H1 (cell line): ENCODE results near the gene C1orf174. TPM values are rescaled to one million over a fixed set of nuclear protein-coding genes. Genes with fewer than 3 reads are reported as not detected.

Experiments
- CTCF ChIA-PET: fragments of 300-600 bp; sonication (Branson Sonifier 250); formaldehyde crosslinking; loops from one replicate; lab custom pipeline; 2021; ENCODE audit not compliant: partially characterized antibody; lab: Charles Lee
- POLR2A ChIA-PET: fragments of 300-600 bp; sonication (Branson Sonifier 250); formaldehyde crosslinking; loops from one replicate; lab custom pipeline; 2021; ENCODE audit warnings: inconsistent platforms; ENCODE audit not compliant: partially characterized antibody; lab: Charles Lee
- DNase-seq, 2 experiments: peaks; one replicate each; pipeline versions ENCODE4 v3.0.0 to v3.0.0-alpha.2; 2010 to 2022; ENCODE audit warnings: low spot score in 2 of 2, low read depth in 1 of 2, mixed read lengths in 1 of 2
- FAIRE-seq: peaks from 2 replicates; lab custom pipeline; 2011; peaks lifted over from hg19 to GRCh38; lab: Jason Lieb, UNC
- H2AFZ ChIP-seq: 2 replicates; pipeline ENCODE4 v1.8.1; 2012; ENCODE audit warnings: low read length, inconsistent platforms
- H2AK5ac ChIP-seq: 2 replicates; pipeline ENCODE4 v1.6.1; 2013; ENCODE audit warnings: low read depth, low read length
- H2BK120ac ChIP-seq: replicated peaks from 2 replicates; pipeline ENCODE3; 2013; ENCODE audit warnings: low read depth, low read length, inconsistent platforms
- H2BK12ac ChIP-seq: 2 replicates; pipeline ENCODE4 v1.6.1; 2013; ENCODE audit warnings: low read depth, low read length
- H2BK15ac ChIP-seq: 2 replicates; pipeline ENCODE4 v1.6.1; 2013; ENCODE audit warnings: low read length
- H2BK20ac ChIP-seq: 2 replicates; pipeline ENCODE4 v1.6.1; 2013; ENCODE audit warnings: low read length
- H2BK5ac ChIP-seq: 2 replicates; pipeline ENCODE4 v1.6.1; 2013; ENCODE audit warnings: low read depth, low read length
- H3K14ac ChIP-seq: 2 replicates; pipeline ENCODE4 v1.6.1; 2013; ENCODE audit warnings: inconsistent platforms; ENCODE audit not compliant: insufficient read length
- H3K18ac ChIP-seq: 2 replicates; pipeline ENCODE4 v1.6.1; 2013; ENCODE audit warnings: low read length; ENCODE audit errors: extremely low read depth
- H3K23ac ChIP-seq: 2 replicates; pipeline ENCODE4 v1.6.1; 2013; ENCODE audit warnings: inconsistent platforms; ENCODE audit not compliant: insufficient read length
- H3K23me2 ChIP-seq: 2 replicates; pipeline ENCODE4 v1.6.1; 2013; ENCODE audit warnings: low read depth, low read length
- H3K27ac ChIP-seq: 2 replicates; pipeline ENCODE4 v1.6.1; 2011; ENCODE audit warnings: low read depth, low read length, inconsistent platforms
- H3K27me3 ChIP-seq, 4 experiments: replicated peaks in 1 of 4; 1 replicate in 1 of 4; 2 replicates in 3 of 4; pipeline versions ENCODE4 v1.6.1 to v1.8.1; 2011 to 2013; ENCODE audit warnings: low read length in 3 of 4, mild to moderate bottlenecking in 3 of 4, inconsistent platforms in 2 of 4, mixed read lengths in 2 of 4, moderate library complexity in 1 of 4; ENCODE audit not compliant: control insufficient read depth in 3 of 4, insufficient read depth in 3 of 4; ENCODE audit errors: extremely low read depth in 1 of 4
- H3K36me3 ChIP-seq, 4 experiments: 2 replicates each; pipeline versions ENCODE4 v1.6.1 to v1.8.1; 2011 to 2013; ENCODE audit warnings: mild to moderate bottlenecking in 4 of 4, low read length in 3 of 4, moderate library complexity in 2 of 4, control low read depth in 1 of 4, inconsistent platforms in 1 of 4; ENCODE audit not compliant: insufficient read depth in 4 of 4, control insufficient read depth in 2 of 4
- H3K4ac ChIP-seq: replicated peaks from 2 replicates; pipeline ENCODE3; 2013; ENCODE audit warnings: low read length, low read depth, mixed read lengths, inconsistent platforms; ENCODE audit not compliant: insufficient read length
- H3K4me1 ChIP-seq, 4 experiments: replicated peaks in 1 of 4; 1 replicate in 1 of 4; 2 replicates in 3 of 4; pipeline versions ENCODE4 v1.6.1 to v1.8.1; 2011 to 2013; ENCODE audit warnings: low read length in 3 of 4, inconsistent platforms in 2 of 4, mixed read lengths in 1 of 4; ENCODE audit not compliant: insufficient read depth in 4 of 4, control insufficient read depth in 3 of 4
- H3K4me2 ChIP-seq, 2 experiments: 2 replicates each; pipeline versions ENCODE4 v1.6.1 to v1.8.1; 2011 to 2013; ENCODE audit warnings: low read depth in 2 of 2, low read length in 2 of 2, control low read depth in 1 of 2, inconsistent platforms in 1 of 2, mild to moderate bottlenecking in 1 of 2; ENCODE audit not compliant: insufficient read depth in 1 of 2
- H3K4me3 ChIP-seq, 4 experiments: fragments of 200-600, 300-600 bp in 1 of 4; sonication (generic), shearing (Covaris generic), sonication (Bioruptor Twin) in 1 of 4; 2 replicates each; pipeline versions ENCODE4 v1.5.1 to v1.8.1; 2011 to 2016; ENCODE audit warnings: low read length in 4 of 4, low read depth in 3 of 4, control low read depth in 2 of 4, inconsistent platforms in 2 of 4, mild to moderate bottlenecking in 2 of 4, mixed read lengths in 1 of 4, moderate library complexity in 1 of 4; ENCODE audit not compliant: insufficient read depth in 2 of 4; ENCODE audit errors: extremely low read depth in 1 of 4
- H3K56ac ChIP-seq: replicated peaks from 2 replicates; pipeline ENCODE3; 2013; ENCODE audit warnings: low read depth, mild to moderate bottlenecking, mixed read lengths, low read length, inconsistent platforms; ENCODE audit not compliant: insufficient read length
- H3K79me1 ChIP-seq: 2 replicates; pipeline ENCODE4 v1.6.1; 2013; ENCODE audit warnings: low read depth, low read length, control low read depth
- H3K79me2 ChIP-seq, 2 experiments: 2 replicates each; pipeline versions ENCODE4 v1.6.1 to v1.8.1; 2012 to 2013; ENCODE audit warnings: low read length in 2 of 2, mild to moderate bottlenecking in 2 of 2, inconsistent platforms in 1 of 2; ENCODE audit not compliant: insufficient read depth in 2 of 2, control insufficient read depth in 1 of 2
- H3K9ac ChIP-seq, 4 experiments: replicated peaks in 1 of 4; 1 replicate in 1 of 4; 2 replicates in 3 of 4; pipeline versions ENCODE4 v1.6.1 to v1.8.1; 2011 to 2013; ENCODE audit warnings: low read depth in 3 of 4, low read length in 3 of 4, control low read depth in 2 of 4, mild to moderate bottlenecking in 2 of 4, moderate library complexity in 2 of 4, inconsistent platforms in 1 of 4; ENCODE audit errors: extremely low read depth in 1 of 4
- H3K9me3 ChIP-seq, 2 experiments: 2 replicates each; pipeline versions ENCODE4 v1.6.1 to v1.8.1; 2012 to 2013; ENCODE audit warnings: mild to moderate bottlenecking in 2 of 2, moderate library complexity in 2 of 2, control low read depth in 1 of 2, inconsistent platforms in 1 of 2, low read depth in 1 of 2, low read length in 1 of 2, mixed read lengths in 1 of 2; ENCODE audit not compliant: insufficient read depth in 2 of 2
- H4K20me1 ChIP-seq, 2 experiments: replicated peaks in 1 of 2; 2 replicates each; pipeline versions ENCODE3 to v1.8.1; 2011 to 2013; ENCODE audit warnings: inconsistent platforms in 2 of 2, low read length in 2 of 2, mild to moderate bottlenecking in 1 of 2; ENCODE audit not compliant: insufficient read depth in 2 of 2, control insufficient read depth in 1 of 2
- H4K5ac ChIP-seq: 2 replicates; pipeline ENCODE4 v1.6.1; 2013; ENCODE audit warnings: low read length, low read depth, mixed read lengths, inconsistent platforms; ENCODE audit not compliant: insufficient read length
- H4K8ac ChIP-seq: 2 replicates; pipeline ENCODE4 v1.8.0; 2013; ENCODE audit warnings: mild to moderate bottlenecking, moderate library complexity, low read length, inconsistent platforms; ENCODE audit not compliant: insufficient read depth; ENCODE audit errors: extremely low read depth
- H4K91ac ChIP-seq: replicated peaks from 2 replicates; pipeline ENCODE3; 2013; ENCODE audit warnings: low read length, mixed read lengths, inconsistent platforms; ENCODE audit not compliant: insufficient read length
- ASH2L ChIP-seq: fragments of 200-600, 300-600 bp; sonication (generic); IDR thresholded peaks from one replicate; pipeline ENCODE4 v1.7.1; 2017; ENCODE audit warnings: low read length
- CEBPB ChIP-seq: IDR thresholded peaks from 2 replicates; pipeline ENCODE4 v1.6.1; 2012; ENCODE audit warnings: low read depth, low read length
- CHD1 ChIP-seq: IDR thresholded peaks from 2 replicates; pipeline ENCODE4 v1.6.1; 2012; ENCODE audit warnings: low read depth, low read length, improper control_type of control experiment
- EGR1 ChIP-seq: IDR thresholded peaks from 2 replicates; pipeline ENCODE4 v1.6.1; 2011; ENCODE audit warnings: low read depth, low read length, borderline replicate concordance
- EP300 ChIP-seq, 2 experiments: IDR thresholded peaks; 1 replicate in 1 of 2; 2 replicates in 1 of 2; pipeline ENCODE4 v1.6.1; 2011 to 2012; ENCODE audit warnings: low read depth in 2 of 2, low read length in 2 of 2, mild to moderate bottlenecking in 2 of 2, borderline replicate concordance in 1 of 2, inconsistent platforms in 1 of 2, moderate library complexity in 1 of 2
- FOSL1 ChIP-seq: IDR thresholded peaks from 2 replicates; pipeline ENCODE4 v1.6.1; 2011; ENCODE audit warnings: mild to moderate bottlenecking, low read depth, low read length, moderate library complexity; ENCODE audit not compliant: insufficient read depth
- HDAC6 ChIP-seq: IDR thresholded peaks from one replicate; pipeline ENCODE4 v1.7.1; 2012; ENCODE audit warnings: low read depth, mild to moderate bottlenecking, inconsistent platforms, low read length, moderate library complexity
- KDM5A ChIP-seq: fragments of 200-600 bp; IDR thresholded peaks from 2 replicates; pipeline ENCODE4 v1.7.1; 2012; ENCODE audit warnings: mild to moderate bottlenecking, low read length, inconsistent platforms, mixed read lengths
- POLR2AphosphoS5 ChIP-seq: IDR thresholded peaks from 2 replicates; pipeline ENCODE4 v1.6.1; 2011; ENCODE audit warnings: low read depth, low read length
- RAD21 ChIP-seq, 2 experiments: IDR thresholded peaks in 1 of 2; conservative IDR thresholded peaks in 1 of 2; 2 replicates each; pipeline ENCODE4 v1.6.1; 2011; ENCODE audit warnings: low read depth in 2 of 2, low read length in 2 of 2, improper control_type of control experiment in 1 of 2, inconsistent platforms in 1 of 2, mild to moderate bottlenecking in 1 of 2, moderate library complexity in 1 of 2
- RBBP5 ChIP-seq: IDR thresholded peaks from 2 replicates; pipeline ENCODE4 v1.7.1; 2012; ENCODE audit warnings: low read depth, mild to moderate bottlenecking, inconsistent platforms, low read length, moderate library complexity, borderline replicate concordance
- RNF2 ChIP-seq: fragments of 200-900, 300-1000 bp; sonication (generic); IDR thresholded peaks from 2 replicates; pipeline ENCODE4 v1.7.1; 2016; ENCODE audit warnings: borderline replicate concordance, low read depth, mild to moderate bottlenecking, antibody characterized with exemption, low read length; ENCODE audit not compliant: poor library complexity, severe bottlenecking; ENCODE audit errors: missing control alignments
- WGBS, 2 experiments: shearing (Covaris generic) in 1 of 2; methylation state at CpG; one replicate each; pipeline versions ENCODE4 v1.1.6 to v1.1.7; 2013 to 2015; ENCODE audit warnings: low lambda C conversion rate in 2 of 2, mixed read lengths in 2 of 2, inconsistent platforms in 1 of 2, low coverage in 1 of 2, missing lambda C conversion rate in 1 of 2; ENCODE audit not compliant: insufficient replicate concordance in 2 of 2, insufficient coverage in 1 of 2, insufficient read length in 1 of 2; ENCODE audit errors: extremely low coverage in 1 of 2, missing lambda C conversion rate in 1 of 2; 5-methylcytosine and 5-hydroxymethylcytosine counted together
- polyA plus RNA-seq, 7 experiments: library from polyadenylated mRNA; depleted of rRNA in 3 of 7; stranded (reverse) in 5 of 7; unstranded in 2 of 7; fragments of >200 nt in 5 of 7; fragments of 200-250 nt in 2 of 7; gene quantifications; 1 replicate in 5 of 7; 2 replicates in 1 of 7; 4 replicates in 1 of 7; pipeline versions ENCODE4 v1.2.1 to v1.2.3, GENCODE V29; 2011 to 2013; ENCODE audit warnings: missing spikeins in 2 of 7, mixed read lengths in 2 of 7
- total RNA-seq: library from RNA; stranded (reverse); fragmentation: NEBNext Ultra II Directional; extraction: Animal tissue kit (Norgen Biotek cat#: 25700); gene quantifications from 2 replicates; pipeline ENCODE4 v1.2.1, GENCODE V29; 2021

The C1orf174 gene
- total and polyA plus RNA-seq, 2 of the 8 experiments (the other 6 are each of a cell fraction or from before 2014, with no cell fraction given) = 28.4 to 32.4 TPM

DNA sequence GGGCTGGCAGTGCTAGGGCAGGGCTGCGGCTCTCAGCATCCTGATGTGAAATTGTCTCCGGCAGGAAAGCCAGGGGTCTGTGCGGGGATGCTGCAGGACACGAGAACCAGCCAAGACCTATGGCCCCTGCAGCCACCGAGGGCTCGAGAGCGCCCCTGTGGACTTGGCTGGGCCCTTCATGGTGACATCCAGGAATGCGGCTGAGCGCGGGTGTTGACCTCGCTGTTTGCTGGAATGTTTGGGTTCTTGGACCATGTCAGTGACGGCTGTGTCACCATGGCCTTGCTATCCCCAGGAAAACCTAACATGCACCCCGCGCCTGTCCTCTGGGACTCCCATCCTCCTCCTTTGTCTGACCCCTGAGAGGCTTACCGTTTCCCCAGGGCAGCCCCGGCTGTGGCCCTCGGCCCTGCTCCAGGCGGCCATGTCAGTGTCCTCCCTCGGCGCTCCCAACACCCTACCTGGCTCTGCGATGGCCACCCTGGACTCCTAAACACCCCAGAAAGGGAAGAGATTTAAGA, 14.3 kb upstream of the C1orf174 start:
- Histone ChIP-seq H2BK12ac (no peak overlapping the region), H3K27me3 (no peaks in the 10 kb centered on the region; a peak in 1 of 7 replicates), H3K79me1 (no peaks in the 10 kb centered on the region), H2BK120ac (no peak overlapping the region), H3K23ac (no peak overlapping the region), H4K91ac (no peak overlapping the region), H3K9ac (no peak overlapping the region), H3K9me3 (peaks cover 4% of the 10 kb centered on the region in 2 experiments; a peak in 2 of 4 replicates), H3K56ac (no peak overlapping the region), H4K8ac (no peak overlapping the region), H3K4me3 (no peak overlapping the region), H4K5ac (no peak overlapping the region), H3K4ac (no peak overlapping the region), H3K36me3 (no peaks in the 10 kb centered on the region), H2BK5ac (no peak overlapping the region), H2AFZ (no peak overlapping the region), H2BK20ac (no peak overlapping the region), H3K14ac (no peak overlapping the region), H3K4me2 (no peak overlapping the region), H2BK15ac (no peak overlapping the region), H2AK5ac (no peak overlapping the region), H4K20me1 (no peaks in the 10 kb centered on the region), H3K4me1 (peaks cover 0 to 8% (median 4%) of the 10 kb centered on the region in 4 experiments; a peak in 4 of 7 replicates), H3K18ac (no peak overlapping the region), H3K27ac (no peak overlapping the region), H3K79me2 (no peaks in the 10 kb centered on the region), H3K23me2 (no peaks in the 10 kb centered on the region)
- POLR2A ChIA-PET = no interaction called here
- no peak for TF ChIP-seq CHD1
- TF ChIP-seq EP300 (IDR thresholded peaks at IDR 0.05; ENCODE audit: borderline replicate concordance in 1 of 2, low read depth in 2 of 2, low read length in 2 of 2) = no peak
- TF ChIP-seq RAD21 (IDR thresholded peaks at IDR 0.05 in 1 of 2, conservative IDR thresholded peaks at IDR 0.05 in 1 of 2; ENCODE audit: low read depth in 2 of 2, low read length in 2 of 2) = no peak
- no peak for TF ChIP-seq KDM5A
- no peak for TF ChIP-seq RNF2
- no peak for TF ChIP-seq EGR1
- TF ChIP-seq POLR2AphosphoS5 = no peak
- TF ChIP-seq ASH2L = no peak
- TF ChIP-seq FOSL1 = no peak
- TF ChIP-seq RBBP5 = no peak
- no peak for TF ChIP-seq HDAC6
- no peak for TF ChIP-seq CEBPB
- 91% methylated on average over 18 of the region's 21 CpGs; no CpG with 5 or more reads in 1 of the 2 experiments for WGBS, 2 experiments
- CTCF ChIA-PET = interaction anchor here (0.6 kb wide), 1 partner anchor 139 kb away, joined by 3 read pairs; no protein-coding TSS in a partner anchor
- DNase-seq = no peak
- no peak for FAIRE-seq
